HG03521 (cell line): ENCODE measurements around the gene GRIN3A.
"Not testable (repeated sequence)": the region's sequence is repeated elsewhere in the genome, so short reads cannot be mapped to it uniquely, and the experiment has no call there.

Source experiments
- ATAC-seq: cut with Tn5 transposase; IDR thresholded peaks from one replicate; pipeline ENCODE4 v1.9.1; 2021; ENCODE audit warnings: mild to moderate bottlenecking, moderate library complexity; ENCODE audit not compliant: unreplicated experiment

Gene GRIN3A

GRCh38 chr9:101635473-101635872, 103.0 kb downstream of the GRIN3A start:
- no peak for ATAC-seq

- no peak for ATAC-seq
These were observed 103.6 kb downstream of the GRIN3A start for GRCh38 chr9:101634741-101635409.

GRCh38 chr9:101632611-101633010, 105.8 kb downstream of the GRIN3A start:
- no peak for ATAC-seq

GRCh38 chr9:101631892-101632291, 106.6 kb downstream of the GRIN3A start:
- ATAC-seq, result no peak

GRCh38 chr9:101629636-101630035, 108.8 kb downstream of the GRIN3A start:
- no peak for ATAC-seq

GRCh38 chr9:101628173-101628572, 110.3 kb downstream of the GRIN3A start:
- no peak for ATAC-seq

GRCh38 chr9:101626295-101626694, 112.2 kb downstream of the GRIN3A start:
- ATAC-seq, result no peak

- ATAC-seq, result no peak
These were observed 112.6 kb downstream of the GRIN3A start for GRCh38 chr9:101625876-101626275.

- ATAC-seq, result no peak
These were observed 118.0 kb downstream of the GRIN3A start for GRCh38 chr9:101620452-101620851.

- ATAC-seq, result peak; percentile 64
These were observed 119.7 kb downstream of the GRIN3A start for GRCh38 chr9:101618698-101619097.

GRCh38 chr9:101605547-101605946, 132.9 kb downstream of the GRIN3A start:
- ATAC-seq, result no peak

- no peak for ATAC-seq
These were observed 134.2 kb downstream of the GRIN3A start for GRCh38 chr9:101604296-101604695.

- ATAC-seq, result no peak
These were observed 136.3 kb downstream of the GRIN3A start for GRCh38 chr9:101601904-101602765.

- no peak for ATAC-seq
These were observed 143.7 kb downstream of the GRIN3A start, which contains the start of gene PPP3R2 for GRCh38 chr9:101594796-101595195. Gene PPP3R2 (minus strand): TSS chr9:101594969. CDS start chr9:101594921, 48 bp downstream.

- ATAC-seq, result no peak
These were observed 145.1 kb downstream of the GRIN3A start for GRCh38 chr9:101593345-101593744.

GRCh38 chr9:101592788-101593187, 145.7 kb downstream of the GRIN3A start:
- ATAC-seq, result no peak

- ATAC-seq, result no peak
These were observed 146.5 kb downstream of the GRIN3A start for GRCh38 chr9:101591787-101592446.

- no peak for ATAC-seq
These were observed 147.5 kb downstream of the GRIN3A start for GRCh38 chr9:101590901-101591300.

GRCh38 chr9:101590074-101590473, 148.4 kb downstream of the GRIN3A start:
- not testable (repeated sequence) for ATAC-seq

- no peak for ATAC-seq
These were observed 151.0 kb downstream of the GRIN3A start for GRCh38 chr9:101587332-101588043.

GRCh38 chr9:101586651-101587050, 151.8 kb downstream of the GRIN3A start:
- peak; percentile 75 for ATAC-seq
